ENCODE results near the gene FBRS. TPM values are rescaled to one million over a fixed set of nuclear protein-coding genes. Genes with fewer than 3 reads are reported as not detected.

Gene FBRS
- total RNA-seq = 100 to 1,000 TPM; 115 to 124 TPM
- 7.1 TPM for polyA plus RNA-seq

DNA sequence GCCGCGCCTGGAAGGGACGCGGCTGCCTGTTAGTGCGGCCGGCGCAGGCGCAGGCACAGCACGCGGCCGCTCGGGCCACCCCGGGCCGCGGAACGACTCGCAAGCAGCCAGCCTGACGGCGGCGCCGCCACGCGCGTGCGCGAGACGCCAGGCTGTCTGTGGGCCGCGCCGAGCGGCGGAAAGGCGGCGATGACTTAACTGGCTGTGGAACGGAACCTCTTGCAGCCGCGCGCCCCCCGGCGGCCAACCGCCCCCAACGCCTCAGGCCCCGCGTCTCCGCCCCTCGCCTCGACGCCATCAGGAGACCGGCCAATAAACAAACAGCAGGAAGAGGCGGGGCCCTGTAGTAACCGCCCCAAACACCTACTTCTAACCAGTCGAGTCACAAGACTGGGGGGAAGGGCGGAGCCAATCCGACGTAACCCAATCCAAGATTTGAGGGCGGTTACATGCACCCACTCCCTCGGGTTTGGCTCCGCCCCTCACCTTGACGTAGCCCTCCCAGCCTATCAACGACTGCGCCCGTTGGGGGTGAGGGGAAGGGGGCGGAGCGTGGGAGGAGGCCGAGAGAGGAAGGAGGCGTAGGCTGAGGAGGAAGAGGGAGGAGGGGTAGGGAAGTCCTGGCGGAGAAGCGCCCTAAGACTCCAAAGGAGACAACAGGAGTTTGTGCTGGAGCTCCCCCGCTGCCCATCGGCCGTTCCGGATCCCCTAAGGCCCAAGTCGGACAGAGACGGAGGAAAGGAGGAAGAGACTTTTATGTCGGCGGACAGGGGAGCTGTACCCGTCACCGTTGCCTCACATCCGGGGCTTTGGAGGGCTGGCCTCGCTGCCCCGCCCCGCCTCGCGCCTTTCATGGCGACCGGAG is at the start of gene FBRS:
Gene FBRS, plus strand, starts transcription at position 566 of the 865 bp plus-strand sequence. CDS start 1,088 bp downstream, outside the sequence.
- H3K4me1 ChIP-seq (ENCODE audit: insufficient read depth, low read length) = peaks cover 43% of the 10 kb centered on the region
- CTCF ChIA-PET = interaction anchor here (0.6 to 4.5 kb wide), 14 partner anchors 8 to 228 kb away, joined by 3 to 37 read pairs (median 4); partner anchors contain the start of genes DCTPP1, PRR14, ZNF689 and ZNF747

DNA sequence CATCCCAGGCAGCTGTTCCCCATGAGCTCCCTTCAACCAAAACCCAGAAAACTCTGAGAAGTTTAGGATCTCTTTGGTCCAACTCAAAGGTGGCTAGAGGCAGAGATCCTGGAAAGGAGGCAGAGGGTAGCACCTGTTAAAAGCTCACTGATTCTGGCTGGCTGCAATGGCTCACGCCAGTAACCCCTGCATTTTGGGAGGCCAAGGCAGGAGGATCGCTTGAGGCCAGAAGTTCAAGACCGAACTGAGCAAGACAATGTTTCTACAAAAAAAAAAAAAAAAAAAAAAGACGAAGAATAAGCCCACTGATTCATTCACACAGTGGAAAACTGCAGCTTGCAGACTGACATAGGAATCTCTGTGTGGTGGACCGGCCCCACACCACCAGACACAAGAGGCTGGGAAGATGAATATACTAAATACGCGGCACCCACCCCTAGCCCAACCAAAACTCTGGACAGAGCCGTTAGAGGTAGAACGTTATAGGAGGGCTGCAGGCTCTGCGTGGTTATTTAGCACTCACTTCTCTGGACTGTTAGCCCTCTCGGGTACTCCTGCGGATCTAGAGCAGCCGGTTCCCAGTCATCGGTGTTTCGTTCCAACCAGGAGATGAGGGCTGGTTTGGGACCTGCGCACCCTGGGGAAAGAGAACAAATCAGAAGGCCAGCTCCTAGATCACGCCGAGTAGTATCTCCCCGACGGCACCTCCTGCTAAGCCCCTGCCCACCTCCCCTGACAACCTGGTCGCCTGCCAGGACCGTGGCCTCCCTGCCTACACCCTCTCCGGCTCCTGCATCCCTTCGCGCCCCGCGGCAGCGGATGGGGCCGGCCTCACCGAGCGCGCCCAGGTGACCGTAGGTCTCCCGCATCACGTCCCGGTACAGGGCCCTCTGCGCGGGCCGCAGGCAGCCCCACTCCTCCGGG is 49.0 kb upstream of the FBRS start:
- Histone ChIP-seq H3K27me3 (ENCODE audit: insufficient read depth, low read length, poor library complexity, severe bottlenecking) (no peaks in the 10 kb centered on the region), H3K36me3 (ENCODE audit: insufficient read depth, low read length) (no peaks in the 10 kb centered on the region), H3K4me3 (ENCODE audit: low read length) (peak overlapping the region; percentile 97), H3K9me3 (ENCODE audit: low read length) (no peaks in the 10 kb centered on the region), H3K27ac (ENCODE audit: low read depth, low read length) (peak overlapping the region; percentile 97), H3K4me1 (ENCODE audit: insufficient read depth, low read length) (peaks cover 12% of the 10 kb centered on the region)
- DNase-seq = peak in 2 of 5 donors; percentile 22 to 59
- CTCF ChIA-PET = interaction anchor here (1.0 to 3.8 kb wide), 8 partner anchors 10 to 200 kb away, joined by 3 to 18 read pairs (median 4); partner anchors contain the start of genes DCTPP1 and ZNF747
- Mint-ChIP-seq H3K27ac (peak overlapping the region; percentile 75 to 100 (median 96)), H3K4me3 (peak overlapping the region; percentile 83 to 98 (median 94)), H3K4me1 (peaks cover 14 to 26% (median 22%) of the 10 kb centered on the region in 3 donors), H3K27me3 (no peaks in the 10 kb centered on the region), H3K9me3 (no peaks in the 10 kb centered on the region), H3K36me3 (peaks cover 0 to 35% (median 11%) of the 10 kb centered on the region in 3 donors)
- POLR2A ChIA-PET = interaction anchor here (0.7 to 1.5 kb wide), 10 partner anchors 15 to 227 kb away, joined by 3 to 12 read pairs (median 4); partner anchors contain the start of genes FBRS, PRR14, SEPHS2 and SEPTIN1

More for the DNA sequence above, at the start of gene FBRS:
- peaks cover 37 to 49% (median 38%) of the 10 kb centered on the region in 3 donors for H3K4me1 Mint-ChIP-seq
- H3K36me3 ChIP-seq (ENCODE audit: insufficient read depth, low read length) = peaks cover 47% of the 10 kb centered on the region
- peaks cover 0 to 2% (median 0%) of the 10 kb centered on the region in 5 donors for H3K9me3 Mint-ChIP-seq
- no peaks in the 10 kb centered on the region for H3K27me3 ChIP-seq (ENCODE audit: insufficient read depth, low read length, poor library complexity, severe bottlenecking)
- peak within 1 kb of the TSS; percentile 92 for H3K4me3 ChIP-seq (ENCODE audit: low read length)
- no peaks in the 10 kb centered on the region for H3K27me3 Mint-ChIP-seq
- H3K27ac ChIP-seq (ENCODE audit: low read depth, low read length) = peak within 1 kb of the TSS; percentile 100
- H3K4me3 Mint-ChIP-seq = peak within 1 kb of the TSS; percentile 93 to 98 (median 94)
- H3K36me3 Mint-ChIP-seq = peaks cover under 1 to 73% (median 11%) of the 10 kb centered on the region in 3 donors
- peak within 1 kb of the TSS; percentile 98 to 100 (median 100) for H3K27ac Mint-ChIP-seq
- POLR2A ChIA-PET = interaction anchor here (0.5 to 3.3 kb wide), 27 partner anchors 8 to 1835 kb away, joined by 3 to 37 read pairs (median 4); partner anchors contain the start of genes ALDOA, ATXN2L, DCTPP1 and PHKG2
- H3K9me3 ChIP-seq (ENCODE audit: low read length) = no peaks in the 10 kb centered on the region
- peak; percentile 100 for DNase-seq

DNA sequence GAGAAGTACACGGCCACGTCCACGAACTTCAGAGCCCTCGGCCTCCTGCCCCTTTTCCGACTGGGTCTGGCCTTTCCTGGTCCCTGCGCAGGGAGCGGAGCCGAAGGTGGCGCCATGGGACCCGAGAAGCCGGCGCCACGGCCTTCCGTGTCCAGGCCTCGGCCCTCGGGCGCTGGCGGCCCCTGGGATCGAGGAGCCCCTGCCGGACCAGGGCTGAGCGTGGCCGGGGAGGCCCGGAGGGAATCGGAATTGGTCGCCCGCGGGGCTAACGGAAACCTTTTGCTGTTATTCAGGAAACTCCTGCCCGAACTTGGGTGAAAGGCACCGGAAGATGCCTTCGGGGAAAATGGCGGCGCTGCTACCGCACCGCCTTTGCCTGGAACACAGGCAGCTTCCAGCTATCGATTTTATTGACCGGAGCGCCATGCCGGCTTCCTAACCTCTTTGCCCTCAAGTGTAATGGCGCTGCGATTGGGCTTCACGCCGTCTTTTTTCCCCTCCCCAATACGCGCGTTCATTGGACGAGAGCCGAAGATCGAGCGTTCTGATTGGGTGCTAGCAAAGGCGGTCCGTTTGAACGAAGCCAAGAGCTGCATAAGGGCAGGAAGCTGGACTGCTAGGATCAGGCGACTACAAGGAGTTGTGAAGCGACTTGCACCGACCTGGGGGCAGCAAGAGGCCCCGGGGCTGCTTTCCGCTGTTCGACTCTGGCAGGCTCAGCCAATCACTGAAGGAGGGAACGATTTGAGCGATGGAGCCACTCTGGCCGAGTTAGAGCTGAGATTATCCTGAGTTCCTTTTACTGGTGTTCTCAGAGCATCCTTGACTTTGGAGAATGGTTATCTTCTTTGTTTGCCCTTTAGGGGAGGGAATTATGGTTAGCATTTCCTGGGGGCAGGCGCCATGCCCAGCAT is 48.0 kb upstream of the FBRS start, which contains the start of gene ZNF689:
Gene ZNF689, minus strand, starts transcription at position 464 of the 914 bp plus-strand sequence. Its CDS starts 348 bp downstream, at position 116.
- no peaks in the 10 kb centered on the region for H3K36me3 ChIP-seq (ENCODE audit: insufficient read depth, low read length)
- no peaks in the 10 kb centered on the region for H3K27me3 ChIP-seq (ENCODE audit: insufficient read depth, low read length, poor library complexity, severe bottlenecking)
- peak within 1 kb of the TSS; percentile 97 for H3K4me3 ChIP-seq (ENCODE audit: low read length)
- H3K9me3 Mint-ChIP-seq = no peaks in the 10 kb centered on the region
- H3K27me3 Mint-ChIP-seq = peaks cover 0 to 3% of the 10 kb centered on the region in 2 donors
- H3K27ac Mint-ChIP-seq = peak within 1 kb of the TSS; percentile 83 to 100 (median 96)
- H3K4me1 Mint-ChIP-seq = peaks cover 13 to 26% (median 22%) of the 10 kb centered on the region in 3 donors
- ChIA-PET POLR2A (interaction anchor here (0.5 to 1.5 kb wide), 14 partner anchors 13 to 784 kb away, joined by 3 to 6 read pairs (median 3); partner anchors contain the start of genes PRR14, SEPHS2, SRCAP and ZNF688), CTCF (interaction anchor here (0.8 to 3.8 kb wide), 10 partner anchors 10 to 180 kb away, joined by 3 to 18 read pairs (median 3); partner anchors contain the start of genes DCTPP1, FBRS and ZNF747)
- DNase-seq = peak; percentile 86 to 96 (median 93)
- peaks cover 12% of the 10 kb centered on the region for H3K4me1 ChIP-seq (ENCODE audit: insufficient read depth, low read length)
- H3K9me3 ChIP-seq (ENCODE audit: low read length) = no peaks in the 10 kb centered on the region
- peaks cover 0 to 26% (median 8%) of the 10 kb centered on the region in 3 donors for H3K36me3 Mint-ChIP-seq
- peak within 1 kb of the TSS; percentile 97 for H3K27ac ChIP-seq (ENCODE audit: low read depth, low read length)
- H3K4me3 Mint-ChIP-seq = peak within 1 kb of the TSS; percentile 83 to 98 (median 94)

DNA sequence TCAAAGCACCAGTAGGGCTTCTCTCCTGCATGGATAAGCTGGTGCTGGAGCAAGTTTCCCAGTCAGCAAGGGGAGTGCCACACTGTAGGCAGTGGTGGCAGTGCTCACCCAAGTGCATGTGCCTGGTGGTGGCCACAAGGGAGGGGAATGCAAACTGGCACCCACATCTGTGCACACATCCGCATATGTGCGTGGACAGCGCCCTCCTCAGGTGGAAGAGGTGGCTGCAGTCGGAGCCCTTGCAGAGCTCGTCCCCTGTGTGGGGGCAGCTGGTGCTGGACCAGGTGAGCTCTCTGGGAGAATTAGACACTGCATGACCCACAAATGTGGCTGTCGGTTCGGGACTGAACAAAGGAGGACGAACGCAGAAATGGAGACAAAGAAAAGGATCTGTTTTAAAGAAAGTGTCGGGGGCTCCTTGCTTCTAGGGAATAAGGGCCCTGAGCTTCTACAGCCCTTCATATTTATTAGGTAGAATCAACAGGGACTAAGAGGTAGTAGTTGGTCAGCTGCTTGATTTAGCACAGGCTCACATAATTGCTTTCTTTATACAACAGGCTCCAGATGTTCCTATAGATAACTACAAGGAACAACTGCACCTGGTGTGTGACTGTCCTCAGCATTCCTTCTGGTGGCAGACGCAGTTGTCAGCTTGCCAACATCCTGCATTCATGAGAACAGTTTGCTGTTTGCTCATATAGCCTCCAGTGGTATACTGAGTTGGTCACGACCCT is 42.7 kb upstream of the FBRS start:
- Mint-ChIP-seq H3K9me3 (no peaks in the 10 kb centered on the region), H3K4me3 (peak overlapping the region in 1 of 7 donors; percentile 6), H3K4me1 (peaks cover 1 to 3% (median 2%) of the 10 kb centered on the region in 3 donors), H3K27ac (no peak overlapping the region), H3K36me3 (no peaks in the 10 kb centered on the region), H3K27me3 (peaks cover 0 to 5% of the 10 kb centered on the region in 2 donors)
- Histone ChIP-seq H3K27ac (ENCODE audit: low read depth, low read length) (no peak overlapping the region), H3K4me3 (ENCODE audit: low read length) (no peak overlapping the region), H3K4me1 (ENCODE audit: insufficient read depth, low read length) (no peaks in the 10 kb centered on the region), H3K9me3 (ENCODE audit: low read length) (no peaks in the 10 kb centered on the region), H3K36me3 (ENCODE audit: insufficient read depth, low read length) (no peaks in the 10 kb centered on the region), H3K27me3 (ENCODE audit: insufficient read depth, low read length, poor library complexity, severe bottlenecking) (no peaks in the 10 kb centered on the region)
- ChIA-PET CTCF (interaction anchor here (0.8 to 3.8 kb wide), 9 partner anchors 11 to 185 kb away, joined by 3 to 24 read pairs (median 4); partner anchors contain the start of genes DCTPP1 and ZNF764), POLR2A (no interaction called here)
- peak; percentile 50 to 79 (median 61) for DNase-seq

DNA sequence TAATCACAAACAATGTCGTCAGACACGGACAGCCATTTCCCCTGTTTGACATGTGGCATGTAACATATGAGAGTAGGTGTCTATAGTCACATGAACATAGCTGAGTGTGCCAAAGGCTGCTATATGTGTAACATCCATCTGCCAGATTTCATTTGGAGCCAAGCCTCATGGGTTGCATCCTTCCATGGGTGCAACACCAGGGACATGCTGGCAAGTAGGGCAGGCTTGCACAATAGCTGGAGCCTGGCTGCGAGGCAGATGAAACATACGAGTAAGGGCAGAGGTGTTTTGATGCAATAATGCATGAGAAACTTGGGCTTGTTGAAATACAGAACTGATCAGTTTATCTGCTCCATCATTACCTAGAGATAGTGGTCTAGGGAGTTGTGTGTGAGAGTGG is 39.0 kb upstream of the FBRS start:
- H3K9me3 Mint-ChIP-seq = no peaks in the 10 kb centered on the region
- H3K4me3 ChIP-seq (ENCODE audit: low read length) = no peak overlapping the region
- no peak overlapping the region for H3K27ac Mint-ChIP-seq
- POLR2A ChIA-PET = no interaction called here
- no peak overlapping the region for H3K4me3 Mint-ChIP-seq
- CTCF ChIA-PET = interaction anchor here (0.7 to 1.5 kb wide), 2 partner anchors 9 to 10 kb away, joined by 3 to 5 read pairs; no protein-coding TSS in a partner anchor
- H3K27me3 ChIP-seq (ENCODE audit: insufficient read depth, low read length, poor library complexity, severe bottlenecking) = no peaks in the 10 kb centered on the region
- H3K27ac ChIP-seq (ENCODE audit: low read depth, low read length) = no peak overlapping the region
- DNase-seq = no peak
- no peaks in the 10 kb centered on the region for H3K36me3 Mint-ChIP-seq
- H3K27me3 Mint-ChIP-seq = peaks cover 8 to 15% of the 10 kb centered on the region in 2 donors
- H3K4me1 Mint-ChIP-seq = no peaks in the 10 kb centered on the region
- H3K4me1 ChIP-seq (ENCODE audit: insufficient read depth, low read length) = no peaks in the 10 kb centered on the region
- H3K9me3 ChIP-seq (ENCODE audit: low read length) = no peaks in the 10 kb centered on the region
- no peaks in the 10 kb centered on the region for H3K36me3 ChIP-seq (ENCODE audit: insufficient read depth, low read length)

DNA sequence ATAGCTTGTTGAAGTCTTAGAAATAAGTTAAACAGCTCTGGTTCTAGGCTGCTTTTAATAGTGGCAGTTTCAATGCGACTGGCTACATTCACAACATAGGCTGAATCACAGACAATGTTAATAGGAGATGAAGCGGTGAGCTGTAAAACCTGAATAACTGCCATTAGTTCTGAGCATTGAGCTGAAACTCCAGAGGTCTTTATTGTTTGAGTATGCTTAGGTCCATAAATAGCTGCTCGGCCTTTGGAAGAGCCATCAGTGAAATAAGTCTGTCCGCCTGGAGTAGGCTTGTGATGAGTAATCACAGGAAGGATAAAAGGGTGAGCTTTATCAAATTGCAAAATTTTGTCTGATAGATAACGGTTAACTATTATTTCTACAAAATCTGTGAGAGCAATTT is 38.6 kb upstream of the FBRS start:
- no peak overlapping the region for H3K27ac ChIP-seq (ENCODE audit: low read depth, low read length)
- H3K4me3 ChIP-seq (ENCODE audit: low read length) = no peak overlapping the region
- ChIA-PET POLR2A (no interaction called here), CTCF (interaction anchor here (1.1 to 1.5 kb wide), 3 partner anchors 9 to 210 kb away, joined by 3 to 5 read pairs (median 4); partner anchors contain the start of gene ZNF689)
- Mint-ChIP-seq H3K36me3 (no peaks in the 10 kb centered on the region), H3K9me3 (no peaks in the 10 kb centered on the region), H3K4me1 (no peaks in the 10 kb centered on the region), H3K27ac (no peak overlapping the region), H3K4me3 (no peak overlapping the region), H3K27me3 (peaks cover 7 to 15% of the 10 kb centered on the region in 2 donors)
- H3K27me3 ChIP-seq (ENCODE audit: insufficient read depth, low read length, poor library complexity, severe bottlenecking) = no peaks in the 10 kb centered on the region
- no peaks in the 10 kb centered on the region for H3K4me1 ChIP-seq (ENCODE audit: insufficient read depth, low read length)
- no peaks in the 10 kb centered on the region for H3K9me3 ChIP-seq (ENCODE audit: low read length)
- DNase-seq = no peak
- H3K36me3 ChIP-seq (ENCODE audit: insufficient read depth, low read length) = no peaks in the 10 kb centered on the region

Data from CD8-positive, alpha-beta memory T cell (primary cell).